GM10266 (cell line): ENCODE data around the gene CEP112.

Experiments used
- DNase-seq: peaks from one replicate; pipeline ENCODE4 v3.0.0; 2012; ENCODE audit errors: extremely low spot score
- CTCF ChIP-seq: IDR thresholded peaks from 2 replicates; pipeline ENCODE4 v1.5.1; 2012; ENCODE audit warnings: mild to moderate bottlenecking, low read depth; ENCODE audit not compliant: control insufficient read depth, insufficient read depth; ENCODE audit errors: missing control alignments

Gene CEP112

DNA sequence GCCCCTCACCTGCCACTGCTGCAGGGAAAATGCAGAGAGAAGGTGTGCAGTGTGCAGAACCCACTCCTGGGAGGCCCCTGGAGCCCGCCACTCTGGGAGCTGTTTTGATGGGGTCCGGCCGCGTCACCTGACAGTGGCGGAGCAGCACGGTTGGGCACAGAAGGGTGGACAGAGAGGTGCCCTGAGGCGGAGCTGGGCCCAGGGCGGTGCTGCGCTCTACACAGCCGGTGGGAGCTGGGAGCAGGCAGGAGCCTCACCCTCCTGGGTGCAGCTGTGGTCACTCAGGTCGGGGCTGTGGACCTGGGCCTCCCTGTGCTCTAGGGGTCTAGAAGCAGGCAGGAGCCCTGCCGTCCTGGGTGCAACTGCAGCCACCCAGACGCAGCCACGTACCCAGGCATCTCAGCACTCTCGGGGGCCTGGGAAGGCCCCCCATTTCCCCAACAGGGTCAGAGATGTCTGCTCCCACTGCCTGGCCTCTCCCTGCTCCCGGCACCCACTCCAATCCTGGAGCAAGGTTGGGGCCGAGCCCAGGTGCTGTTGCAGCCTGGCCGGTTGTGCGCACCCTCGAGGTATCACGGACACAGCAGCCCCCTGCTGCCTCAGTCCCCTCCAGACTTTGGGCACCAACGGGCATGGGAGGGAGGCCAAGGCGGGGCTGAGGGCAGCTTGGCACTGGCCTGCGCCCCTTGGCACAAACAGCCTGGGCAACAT is 326.1 kb downstream of the CEP112 start:
- no peak for DNase-seq
- no peak for TF ChIP-seq CTCF

- DNase-seq = no peak
- TF ChIP-seq CTCF = no peak
Measured at GRCh38 chr17:65864394-65864793, 327.5 kb downstream of the CEP112 start.

GRCh38 chr17:65857718-65858117 is 334.2 kb downstream of the CEP112 start:
- no peak for DNase-seq
- TF ChIP-seq CTCF = no peak

DNA sequence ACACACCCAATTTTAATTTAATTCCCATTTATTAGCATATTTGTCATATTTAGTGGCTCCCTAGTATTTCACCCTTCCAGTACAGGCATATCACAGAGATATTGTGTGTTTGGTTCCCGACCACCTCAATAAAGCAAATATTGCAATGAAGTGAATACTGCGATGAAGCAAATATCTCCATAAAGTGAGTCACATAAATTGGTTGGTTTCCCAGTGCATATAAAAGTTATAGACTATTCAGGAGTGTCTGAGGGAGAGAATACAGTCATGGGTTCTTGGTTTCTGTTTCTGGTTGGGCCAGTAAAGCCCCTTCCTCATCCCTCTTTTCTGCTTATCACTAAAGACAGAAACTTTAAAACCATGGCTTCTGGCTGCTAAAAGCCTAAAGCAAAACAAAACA is 335.1 kb downstream of the CEP112 start:
- no peak for TF ChIP-seq CTCF
- DNase-seq = no peak

GRCh38 chr17:65855675-65856074 is 336.3 kb downstream of the CEP112 start:
- no peak for TF ChIP-seq CTCF
- no peak for DNase-seq

DNA sequence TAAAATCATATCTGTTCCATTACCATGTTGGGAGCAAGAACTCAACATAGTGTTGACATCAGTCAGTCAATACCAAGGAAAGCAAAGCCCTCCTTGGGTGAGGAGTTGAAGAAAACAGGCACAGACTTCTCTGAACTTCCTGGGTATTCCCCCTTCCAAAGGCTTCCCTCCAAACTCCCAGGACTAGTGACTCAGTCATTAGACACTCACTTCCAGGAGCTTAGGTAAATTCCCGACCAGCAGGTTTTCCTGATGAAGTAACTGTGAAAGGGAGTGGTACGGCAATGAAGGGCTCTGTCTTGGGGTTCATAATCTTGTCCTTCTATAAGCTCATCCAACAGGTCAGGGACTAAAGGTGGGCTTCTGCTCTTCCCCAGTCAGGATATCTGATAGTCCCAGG is 336.7 kb downstream of the CEP112 start:
- TF ChIP-seq CTCF = no peak
- no peak for DNase-seq

DNA sequence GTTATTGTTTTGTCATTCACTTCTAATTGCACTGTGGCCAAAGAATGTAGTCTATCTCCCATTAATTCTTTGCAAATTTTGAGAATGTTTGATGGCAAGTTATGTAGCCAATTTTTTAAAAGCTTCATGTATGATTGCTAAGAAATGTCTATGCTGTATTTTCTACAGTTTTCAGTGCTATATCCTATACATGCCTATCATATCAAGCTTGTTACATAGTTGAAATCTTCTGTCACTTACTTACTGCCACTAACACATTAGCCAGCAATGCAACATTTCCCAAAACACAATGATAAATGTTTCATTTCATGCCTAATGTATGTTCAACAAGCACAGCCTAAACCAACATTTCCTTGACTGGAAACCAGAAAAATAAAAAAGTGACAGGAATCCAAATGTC is 338.1 kb downstream of the CEP112 start:
- DNase-seq = no peak

More for the DNA sequence above, 338.1 kb downstream of the CEP112 start:
- TF ChIP-seq CTCF = no peak
